GM12891 (cell line): ENCODE measurements around the gene PFN4.

Experiments
- PAX5 ChIP-seq: IDR thresholded peaks from 2 replicates; pipeline ENCODE4 v1.6.1; 2011; ENCODE audit warnings: low read length, moderate library complexity, mild to moderate bottlenecking; ENCODE audit not compliant: insufficient read depth, severe bottlenecking
- POLR2A ChIP-seq: IDR thresholded peaks from 2 replicates; pipeline ENCODE4 v1.6.1; 2011; ENCODE audit warnings: low read depth, low read length, control low read depth
- POLR2AphosphoS5 ChIP-seq: IDR thresholded peaks from 2 replicates; pipeline ENCODE4 v1.6.1; 2011; ENCODE audit warnings: low read depth, low read length, control low read depth
- POU2F2 ChIP-seq: IDR thresholded peaks from 2 replicates; pipeline ENCODE4 v1.6.1; 2011; ENCODE audit warnings: low read depth, mild to moderate bottlenecking, control low read depth, low read length, moderate library complexity
- SPI1 ChIP-seq: IDR thresholded peaks from 2 replicates; pipeline ENCODE4 v1.6.1; 2011; ENCODE audit warnings: low read depth, low read length, control low read depth
- TAF1 ChIP-seq: IDR thresholded peaks from 2 replicates; pipeline ENCODE4 v1.6.1; 2011; ENCODE audit warnings: low read depth, low read length, control low read depth

GRCh38 chr2:24110660-24111303, 12.4 kb downstream of the PFN4 start:
- TF ChIP-seq POLR2A (no peak), TAF1 (no peak), POLR2AphosphoS5 (no peak), SPI1 (no peak), POU2F2 (no peak), PAX5 (no peak)
